Kidney (tissue), 14 donors: ENCODE results near the gene PNMT. TPM values are rescaled to one million over a fixed set of nuclear protein-coding genes. Genes with fewer than 3 reads are reported as not detected.

Experiments
- DNase-seq, 5 donors: peaks; one replicate each; pipeline ENCODE4 v3.0.0-alpha.2; 2013 to 2020
- FAIRE-seq: peaks from 2 replicates; lab custom pipeline; 2012; peaks lifted over from hg19 to GRCh38; lab: Jason Lieb, UNC
- H3K27ac ChIP-seq, 2 donors: one replicate each; pipeline ENCODE4 v1.7.0; 2013; ENCODE audit warnings: low read depth in 2 of 2, low read length in 2 of 2, inconsistent platforms in 1 of 2
- H3K27me3 ChIP-seq: one replicate; pipeline ENCODE4 v1.7.1; 2013; ENCODE audit warnings: low read length, inconsistent platforms; ENCODE audit not compliant: control insufficient read depth, insufficient read depth
- H3K36me3 ChIP-seq, 3 donors: one replicate each; pipeline versions ENCODE4 v1.7.0 to v1.7.1; 2013; ENCODE audit warnings: low read length in 3 of 3, control low read depth in 1 of 3, inconsistent platforms in 1 of 3; ENCODE audit not compliant: insufficient read depth in 3 of 3, control insufficient read depth in 2 of 3
- H3K4me1 ChIP-seq, 3 donors: one replicate each; pipeline versions ENCODE4 v1.7.0 to v1.7.1; 2013; ENCODE audit warnings: low read length in 3 of 3, inconsistent platforms in 1 of 3, low read depth in 1 of 3; ENCODE audit not compliant: control insufficient read depth in 2 of 3, insufficient read depth in 2 of 3
- H3K4me3 ChIP-seq, 3 donors: one replicate each; pipeline versions ENCODE4 v1.7.0 to v1.8.1; 2013; ENCODE audit warnings: low read length in 3 of 3, control low read depth in 1 of 3, inconsistent platforms in 1 of 3
- H3K9ac ChIP-seq, 3 donors: one replicate each; pipeline versions ENCODE4 v1.7.0 to v1.7.1; 2013; ENCODE audit warnings: low read length in 3 of 3, control low read depth in 1 of 3, inconsistent platforms in 1 of 3
- H3K9me3 ChIP-seq, 3 donors: one replicate each; pipeline versions ENCODE4 v1.7.0 to v1.7.1; 2013; ENCODE audit warnings: low read length in 3 of 3, control low read depth in 1 of 3, inconsistent platforms in 1 of 3; ENCODE audit not compliant: control insufficient read depth in 2 of 3, insufficient read depth in 1 of 3
- intact Hi-C: fragments of 100-400 bp; cut with DNase I; formaldehyde crosslinking; loops from one replicate; pipeline ENCODE4 v1.11.1; 2022
- polyA plus RNA-seq: library from polyadenylated mRNA; stranded (reverse); fragments of 350-450 nt; fragmentation: Illumina TruSeq; extraction: RNeasy Lipid Tissue Mini Kit (QIAGEN cat#74804); gene quantifications from one replicate; pipeline ENCODE4 v1.2.3, GENCODE V29; 2014; ENCODE audit warnings: low read depth, low replicate concordance; ENCODE audit not compliant: insufficient read depth
- total RNA-seq: library from RNA; stranded (reverse); fragmentation: NEBNext Ultra II Directional; extraction: Animal tissue kit (Norgen Biotek cat#: 25700); gene quantifications from one replicate; pipeline ENCODE4 v1.2.1, GENCODE V29; 2021
- TF ChIP-seq, protein P1 (sequence below): IDR thresholded peaks from 3 replicates; pipeline ENCODE4 v1.5.1; 2012; ENCODE audit warnings: mild to moderate bottlenecking, moderate library complexity, borderline replicate concordance; ENCODE audit not compliant: insufficient read depth; ENCODE audit errors: extremely low read depth
- donor health status: control.
- donor health status: control.
- donor health status: control.
- donor health status: control.
- donor health status: control.
- donor health status: DM: yes; HTN: yes; CAD: no.
- donor health status: Normal renal cell carcinoma (clear cell type).

PNMT gene
- total and polyA plus RNA-seq, 2 donors from 2014 or later, result 2.0 to 8.2 TPM

DNA sequence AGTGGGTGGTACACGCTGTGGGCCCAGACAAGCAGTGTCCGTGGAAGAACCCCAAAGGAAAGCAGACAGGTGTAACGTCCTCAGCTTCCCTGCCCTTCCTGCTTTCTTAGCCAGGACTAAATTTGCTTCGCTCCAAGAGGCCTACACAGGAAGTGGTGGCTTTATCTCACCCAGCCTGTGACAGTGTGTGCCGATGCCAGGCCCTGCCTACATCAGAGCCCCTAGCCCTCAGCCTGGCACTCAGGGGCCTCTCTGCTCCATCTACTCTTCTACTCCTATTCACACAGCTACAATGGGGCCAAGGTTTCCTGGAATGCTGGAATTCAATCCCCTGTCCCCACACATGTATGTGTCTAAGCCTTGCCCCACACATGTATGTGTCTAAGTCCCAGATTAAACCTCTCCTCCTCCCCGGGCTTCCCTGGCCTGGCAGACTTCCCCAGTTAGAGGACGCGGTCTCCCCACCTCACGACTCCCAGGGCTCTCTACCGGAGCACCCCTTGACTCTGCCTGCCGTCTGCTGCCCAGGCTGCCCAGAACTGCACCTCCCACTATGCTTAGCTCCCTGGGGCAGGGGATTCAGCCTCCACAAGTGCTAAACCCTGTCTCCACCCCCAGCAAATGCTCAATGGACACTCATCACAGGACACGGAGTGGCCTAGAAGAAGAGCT is 11.4 kb downstream of the PNMT start:
- Histone ChIP-seq H3K27me3 (no peaks in the 10 kb centered on the region), H3K27ac (peak overlapping the region; percentile 48 to 67), H3K4me1 (peaks cover 0 to 42% (median 28%) of the 10 kb centered on the region in 3 donors), H3K36me3 (peaks cover 0 to 5% (median 2%) of the 10 kb centered on the region in 3 donors), H3K4me3 (no peak overlapping the region), H3K9me3 (no peaks in the 10 kb centered on the region), H3K9ac (peak overlapping the region in 1 of 3 donors; percentile 55)
- DNase-seq (peak in 1 of 5 donors; percentile 52), FAIRE-seq (no peak)
- TF ChIP-seq, protein P1, sequence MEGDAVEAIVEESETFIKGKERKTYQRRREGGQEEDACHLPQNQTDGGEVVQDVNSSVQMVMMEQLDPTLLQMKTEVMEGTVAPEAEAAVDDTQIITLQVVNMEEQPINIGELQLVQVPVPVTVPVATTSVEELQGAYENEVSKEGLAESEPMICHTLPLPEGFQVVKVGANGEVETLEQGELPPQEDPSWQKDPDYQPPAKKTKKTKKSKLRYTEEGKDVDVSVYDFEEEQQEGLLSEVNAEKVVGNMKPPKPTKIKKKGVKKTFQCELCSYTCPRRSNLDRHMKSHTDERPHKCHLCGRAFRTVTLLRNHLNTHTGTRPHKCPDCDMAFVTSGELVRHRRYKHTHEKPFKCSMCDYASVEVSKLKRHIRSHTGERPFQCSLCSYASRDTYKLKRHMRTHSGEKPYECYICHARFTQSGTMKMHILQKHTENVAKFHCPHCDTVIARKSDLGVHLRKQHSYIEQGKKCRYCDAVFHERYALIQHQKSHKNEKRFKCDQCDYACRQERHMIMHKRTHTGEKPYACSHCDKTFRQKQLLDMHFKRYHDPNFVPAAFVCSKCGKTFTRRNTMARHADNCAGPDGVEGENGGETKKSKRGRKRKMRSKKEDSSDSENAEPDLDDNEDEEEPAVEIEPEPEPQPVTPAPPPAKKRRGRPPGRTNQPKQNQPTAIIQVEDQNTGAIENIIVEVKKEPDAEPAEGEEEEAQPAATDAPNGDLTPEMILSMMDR, result no peak
- intact Hi-C loops, result no loop called here

DNA sequence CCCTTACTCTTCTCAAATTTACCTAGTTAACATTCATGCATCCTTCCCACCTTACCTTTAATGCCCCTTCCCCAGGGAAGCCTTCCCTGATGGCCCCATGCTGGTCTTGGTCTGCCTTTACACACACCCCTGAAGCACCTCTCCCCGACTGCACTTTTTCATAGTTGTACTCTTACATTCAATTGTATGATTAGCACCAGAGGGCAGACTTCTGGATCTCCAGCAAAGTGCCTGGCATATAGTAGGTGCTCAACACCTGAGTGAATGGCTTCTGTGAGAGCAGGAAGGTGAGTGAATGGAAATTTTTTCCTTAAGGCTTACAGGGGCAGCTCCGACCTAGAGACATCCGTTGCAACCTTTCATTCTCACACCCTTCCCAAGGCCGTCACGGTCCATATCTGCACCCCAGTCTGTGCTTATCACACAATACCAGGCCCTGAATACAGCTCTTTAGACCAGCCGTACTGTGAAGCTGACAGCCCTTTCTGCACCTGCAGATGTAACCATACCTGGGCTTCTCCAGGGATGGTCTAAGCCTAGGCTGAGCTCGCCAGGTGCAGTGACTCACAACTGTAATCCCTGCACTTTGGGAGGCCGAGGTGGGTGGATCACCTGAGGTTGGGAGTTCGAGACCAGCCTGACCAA is 15.2 kb downstream of the PNMT start:
- Histone ChIP-seq H3K36me3 (peaks cover 0 to 5% (median 2%) of the 10 kb centered on the region in 3 donors), H3K27ac (no peak overlapping the region), H3K4me3 (no peak overlapping the region), H3K9me3 (no peaks in the 10 kb centered on the region), H3K9ac (no peak overlapping the region), H3K27me3 (no peaks in the 10 kb centered on the region), H3K4me1 (peaks cover 0 to 18% (median 14%) of the 10 kb centered on the region in 3 donors)
- intact Hi-C loops, result no loop called here
- TF ChIP-seq, protein P1, result no peak
- FAIRE-seq (no peak), DNase-seq (peak in 1 of 5 donors; percentile 31)

GRCh38 chr17:39684369-39685192 is 16.3 kb downstream of the PNMT start:
- H3K4me1 ChIP-seq, result peaks cover 0 to 14% (median 11%) of the 10 kb centered on the region in 3 donors
- FAIRE-seq (no peak), DNase-seq (peak in 1 of 5 donors; percentile 40)
- TF ChIP-seq, protein P1, result no peak
- intact Hi-C loops, result no loop called here
- H3K9me3 ChIP-seq, result no peaks in the 10 kb centered on the region
- no peak overlapping the region for H3K4me3 ChIP-seq
- H3K36me3 ChIP-seq, result peaks cover 0 to 5% (median 2%) of the 10 kb centered on the region in 3 donors
- H3K9ac ChIP-seq, result no peak overlapping the region
- no peak overlapping the region for H3K27ac ChIP-seq
- no peaks in the 10 kb centered on the region for H3K27me3 ChIP-seq
